ENCODE results near the gene FAM89B.

Gene FAM89B

DNA sequence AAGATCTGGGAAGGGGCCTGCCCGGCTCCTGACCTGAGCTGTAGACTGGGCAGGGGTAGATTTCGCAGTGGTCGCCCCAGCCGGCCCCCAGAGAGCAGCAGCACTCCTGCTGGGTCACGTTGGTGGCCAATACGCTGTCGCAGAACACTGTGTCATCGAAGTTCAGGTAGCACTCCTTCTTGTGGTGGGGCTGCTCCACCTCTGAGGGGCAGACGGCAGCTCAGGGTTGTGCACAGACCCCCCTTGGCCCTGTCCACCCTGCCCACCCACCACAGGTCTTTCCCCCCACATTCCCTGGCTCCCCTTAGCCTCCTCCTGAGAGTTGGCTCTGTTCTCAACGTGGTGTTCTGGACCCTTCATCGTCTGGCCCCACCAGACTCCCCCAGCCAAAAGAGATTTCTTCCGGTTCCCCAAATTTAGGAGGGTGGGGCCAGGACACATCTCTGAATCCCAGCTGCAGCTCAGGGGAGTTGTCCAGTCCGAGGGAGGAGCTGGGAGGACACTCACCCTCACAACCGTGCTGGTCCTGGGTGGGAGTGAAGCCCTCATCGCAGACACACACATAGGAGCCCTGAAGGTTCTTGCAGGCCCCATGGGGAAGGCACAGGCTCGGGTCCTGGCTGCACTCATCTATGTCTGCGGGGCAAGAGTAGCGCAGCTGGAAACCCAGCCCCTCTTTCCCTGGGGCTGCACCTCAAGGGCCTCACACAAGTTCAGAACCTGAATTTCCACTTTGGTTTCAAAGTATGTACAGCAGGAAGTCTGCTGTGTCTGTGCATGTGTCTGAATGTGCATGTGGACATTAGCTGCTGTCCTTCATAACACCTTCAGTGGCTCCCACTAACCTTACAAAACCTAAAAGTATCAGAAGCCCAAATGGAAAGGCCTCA is 31.0 kb upstream of the FAM89B start:
- Histone ChIP-seq H3K9me3 (ENCODE audit: insufficient read depth, low read length) (no peaks in the 10 kb centered on the region), H3K79me2 (ENCODE audit: insufficient read depth, low read length) (no peaks in the 10 kb centered on the region), H3K9ac (ENCODE audit: low read length) (peak overlapping the region; percentile 55), H3K27me3 (ENCODE audit: low read length) (no peaks in the 10 kb centered on the region), H4K20me1 (ENCODE audit: low read depth, low read length) (no peaks in the 10 kb centered on the region), H3K4me3 (ENCODE audit: insufficient read depth, low read length, poor library complexity, severe bottlenecking) (peak overlapping the region; percentile 47), H3K4me2 (ENCODE audit: low read depth, low read length, poor library complexity, severe bottlenecking) (peak overlapping the region; percentile 49), H2AFZ (ENCODE audit: low read depth, low read length, severe bottlenecking) (peak overlapping the region; percentile 38), H3K27ac (ENCODE audit: low read depth, low read length) (peak overlapping the region; percentile 48), H3K9me2 (replicated peaks; ENCODE audit: insufficient read depth, low read length) (no peaks in the 10 kb centered on the region), H3K36me3 (ENCODE audit: low read length) (no peaks in the 10 kb centered on the region), H3F3A (ENCODE audit: insufficient read depth) (peaks cover 8% of the 10 kb centered on the region)
- no peak for TF ChIP-seq EZH2phosphoT487 (conservative IDR thresholded peaks at IDR 0.05; ENCODE audit: low read length)
- TF ChIP-seq, protein P1, sequence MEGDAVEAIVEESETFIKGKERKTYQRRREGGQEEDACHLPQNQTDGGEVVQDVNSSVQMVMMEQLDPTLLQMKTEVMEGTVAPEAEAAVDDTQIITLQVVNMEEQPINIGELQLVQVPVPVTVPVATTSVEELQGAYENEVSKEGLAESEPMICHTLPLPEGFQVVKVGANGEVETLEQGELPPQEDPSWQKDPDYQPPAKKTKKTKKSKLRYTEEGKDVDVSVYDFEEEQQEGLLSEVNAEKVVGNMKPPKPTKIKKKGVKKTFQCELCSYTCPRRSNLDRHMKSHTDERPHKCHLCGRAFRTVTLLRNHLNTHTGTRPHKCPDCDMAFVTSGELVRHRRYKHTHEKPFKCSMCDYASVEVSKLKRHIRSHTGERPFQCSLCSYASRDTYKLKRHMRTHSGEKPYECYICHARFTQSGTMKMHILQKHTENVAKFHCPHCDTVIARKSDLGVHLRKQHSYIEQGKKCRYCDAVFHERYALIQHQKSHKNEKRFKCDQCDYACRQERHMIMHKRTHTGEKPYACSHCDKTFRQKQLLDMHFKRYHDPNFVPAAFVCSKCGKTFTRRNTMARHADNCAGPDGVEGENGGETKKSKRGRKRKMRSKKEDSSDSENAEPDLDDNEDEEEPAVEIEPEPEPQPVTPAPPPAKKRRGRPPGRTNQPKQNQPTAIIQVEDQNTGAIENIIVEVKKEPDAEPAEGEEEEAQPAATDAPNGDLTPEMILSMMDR (IDR thresholded peaks at IDR 0.05; ENCODE audit: insufficient read depth, low read length, poor library complexity, severe bottlenecking): peak; percentile 14

DNA sequence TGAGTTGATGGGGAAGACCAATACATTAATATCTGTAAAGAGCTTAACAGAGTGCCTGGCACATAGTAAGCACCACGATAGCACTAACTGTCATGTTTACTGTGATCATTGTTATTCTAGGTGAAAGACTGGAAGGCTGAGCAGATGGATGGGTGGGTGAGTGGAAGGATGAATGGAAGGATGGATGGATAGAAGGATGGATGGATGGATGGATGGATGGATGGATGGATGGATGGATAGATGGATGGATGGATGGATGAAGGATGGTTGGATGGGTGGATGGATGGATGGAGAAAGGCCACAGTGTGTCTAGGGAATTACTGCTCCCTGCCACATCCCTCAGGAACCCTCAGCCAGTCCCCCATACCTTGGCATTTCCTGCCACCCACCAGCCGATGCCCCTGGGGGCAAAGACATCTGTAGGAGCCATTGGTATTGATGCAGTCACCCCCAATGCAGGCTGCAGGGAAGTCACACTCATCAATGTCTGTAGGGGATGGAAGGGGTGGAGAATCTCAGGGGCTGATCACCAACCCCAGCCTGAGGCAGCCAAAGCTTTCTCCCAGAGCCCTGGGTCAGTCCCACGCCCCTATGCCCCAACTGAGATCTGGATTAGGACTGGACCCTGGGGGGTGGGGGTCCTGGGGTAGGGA is 29.5 kb upstream of the FAM89B start:
- Histone ChIP-seq H3K4me2 (ENCODE audit: low read depth, low read length, poor library complexity, severe bottlenecking) (no peak overlapping the region), H3K79me2 (ENCODE audit: insufficient read depth, low read length) (no peaks in the 10 kb centered on the region), H3K9ac (ENCODE audit: low read length) (no peak overlapping the region), H3K36me3 (ENCODE audit: low read length) (no peaks in the 10 kb centered on the region), H3F3A (ENCODE audit: insufficient read depth) (peaks cover 11% of the 10 kb centered on the region), H2AFZ (ENCODE audit: low read depth, low read length, severe bottlenecking) (no peak overlapping the region), H3K9me3 (ENCODE audit: insufficient read depth, low read length) (no peaks in the 10 kb centered on the region), H3K9me2 (replicated peaks; ENCODE audit: insufficient read depth, low read length) (no peaks in the 10 kb centered on the region), H4K20me1 (ENCODE audit: low read depth, low read length) (no peaks in the 10 kb centered on the region), H3K4me3 (ENCODE audit: insufficient read depth, low read length, poor library complexity, severe bottlenecking) (no peak overlapping the region), H3K27me3 (ENCODE audit: low read length) (no peaks in the 10 kb centered on the region), H3K27ac (ENCODE audit: low read depth, low read length) (no peak overlapping the region)
- TF ChIP-seq, protein P1 (IDR thresholded peaks at IDR 0.05; ENCODE audit: insufficient read depth, low read length, poor library complexity, severe bottlenecking): no peak
- no peak for TF ChIP-seq EZH2phosphoT487 (conservative IDR thresholded peaks at IDR 0.05; ENCODE audit: low read length)

DNA sequence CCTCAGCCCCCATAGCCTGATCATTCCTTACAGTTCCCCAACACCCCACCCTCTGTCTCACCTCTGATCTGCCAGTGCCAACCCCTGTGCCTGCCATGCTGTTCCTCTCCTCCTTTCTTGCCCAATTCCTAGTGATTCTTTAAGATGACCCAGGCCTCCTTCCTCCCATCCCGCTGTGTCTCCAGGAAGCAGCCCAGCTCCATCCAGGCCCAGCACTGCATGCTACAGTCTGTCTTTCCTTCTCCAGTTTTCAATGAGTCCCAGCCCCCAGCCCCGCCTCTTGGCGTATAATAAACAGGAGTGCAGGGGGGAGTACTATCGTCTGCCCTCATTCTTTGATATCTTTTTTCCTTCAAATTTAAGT is 26.5 kb upstream of the FAM89B start:
- Histone ChIP-seq H2AFZ (ENCODE audit: low read depth, low read length, severe bottlenecking) (peak overlapping the region; percentile 73), H3K27me3 (ENCODE audit: low read length) (no peaks in the 10 kb centered on the region), H3K9ac (ENCODE audit: low read length) (peak overlapping the region; percentile 54; the same call in 1 of the 2 replicates), H4K20me1 (ENCODE audit: low read depth, low read length) (no peaks in the 10 kb centered on the region), H3K4me3 (ENCODE audit: insufficient read depth, low read length, poor library complexity, severe bottlenecking) (peak overlapping the region; percentile 45), H3K9me3 (ENCODE audit: insufficient read depth, low read length) (no peaks in the 10 kb centered on the region), H3F3A (ENCODE audit: insufficient read depth) (peaks cover 11% of the 10 kb centered on the region), H3K79me2 (ENCODE audit: insufficient read depth, low read length) (no peaks in the 10 kb centered on the region), H3K36me3 (ENCODE audit: low read length) (no peaks in the 10 kb centered on the region), H3K9me2 (replicated peaks; ENCODE audit: insufficient read depth, low read length) (no peaks in the 10 kb centered on the region), H3K27ac (ENCODE audit: low read depth, low read length) (peak overlapping the region; percentile 80), H3K4me2 (ENCODE audit: low read depth, low read length, poor library complexity, severe bottlenecking) (peak overlapping the region; percentile 64)
- no peak; the same call in 1 of the 2 replicates for TF ChIP-seq EZH2phosphoT487 (conservative IDR thresholded peaks at IDR 0.05; ENCODE audit: low read length)
- TF ChIP-seq, protein P1 (IDR thresholded peaks at IDR 0.05; ENCODE audit: insufficient read depth, low read length, poor library complexity, severe bottlenecking): no peak

All from SU-DHL-6 (cell line).